ENCODE measurements around the gene BCL7B. TPM values are rescaled to one million over a fixed set of nuclear protein-coding genes. Genes with fewer than 3 reads are reported as not detected.

The BCL7B gene
- total and polyA plus RNA-seq, 2 of the 13 experiments (the other 11 are each of a cell fraction or from before 2014, with no cell fraction given): 24.3 to 38.2 TPM

DNA sequence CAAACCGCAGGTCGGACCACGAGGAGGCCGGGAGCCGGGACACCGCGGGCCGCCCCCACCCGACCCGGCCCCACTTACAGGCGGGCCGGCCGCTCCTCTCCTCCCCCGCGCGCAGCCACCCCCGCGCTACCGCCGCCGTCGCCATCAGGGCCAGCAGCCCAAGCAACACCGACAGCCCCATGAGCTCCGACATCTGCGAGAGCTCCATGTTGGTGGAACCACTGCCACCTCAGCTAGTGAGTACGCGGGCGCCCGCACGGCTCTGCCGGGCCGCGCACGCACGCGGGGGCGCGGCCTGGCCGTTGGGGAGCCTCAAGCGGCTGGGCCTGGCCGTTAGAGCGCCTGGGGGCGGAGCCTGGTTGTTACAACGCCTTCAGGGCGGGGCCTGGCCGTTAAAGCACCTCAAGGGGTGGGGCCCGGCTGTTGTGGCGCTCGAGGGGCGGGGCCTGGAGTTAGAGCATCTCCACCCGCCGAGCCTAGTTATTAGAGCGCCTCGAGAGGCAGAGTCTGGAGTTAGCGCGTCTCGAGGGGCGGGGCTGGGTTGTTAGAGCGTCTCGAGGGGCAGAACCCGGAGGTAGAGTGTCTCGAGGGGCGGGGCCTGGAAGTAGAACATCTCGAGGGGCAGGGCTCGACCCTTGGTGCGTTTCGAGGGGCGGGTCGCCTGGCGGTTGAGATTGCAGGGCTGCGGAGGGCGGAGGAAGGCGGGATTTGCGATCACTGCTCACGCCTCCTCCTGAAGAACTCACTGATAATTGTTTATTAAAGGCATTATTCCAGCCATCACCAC lies 21.0 kb upstream of the BCL7B start, which contains the start of gene TBL2 (continued):
- TF ChIP-seq, protein P1, sequence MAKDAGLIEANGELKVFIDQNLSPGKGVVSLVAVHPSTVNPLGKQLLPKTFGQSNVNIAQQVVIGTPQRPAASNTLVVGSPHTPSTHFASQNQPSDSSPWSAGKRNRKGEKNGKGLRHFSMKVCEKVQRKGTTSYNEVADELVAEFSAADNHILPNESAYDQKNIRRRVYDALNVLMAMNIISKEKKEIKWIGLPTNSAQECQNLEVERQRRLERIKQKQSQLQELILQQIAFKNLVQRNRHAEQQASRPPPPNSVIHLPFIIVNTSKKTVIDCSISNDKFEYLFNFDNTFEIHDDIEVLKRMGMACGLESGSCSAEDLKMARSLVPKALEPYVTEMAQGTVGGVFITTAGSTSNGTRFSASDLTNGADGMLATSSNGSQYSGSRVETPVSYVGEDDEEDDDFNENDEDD (CRISPR knock-in tag; IDR thresholded peaks at IDR 0.05; ENCODE audit: borderline replicate concordance): 0 out of 2 replicates have a peak, but pooled peaks have one; percentile 41
- TF ChIP-seq, protein P2, sequence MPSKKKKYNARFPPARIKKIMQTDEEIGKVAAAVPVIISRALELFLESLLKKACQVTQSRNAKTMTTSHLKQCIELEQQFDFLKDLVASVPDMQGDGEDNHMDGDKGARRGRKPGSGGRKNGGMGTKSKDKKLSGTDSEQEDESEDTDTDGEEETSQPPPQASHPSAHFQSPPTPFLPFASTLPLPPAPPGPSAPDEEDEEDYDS (CRISPR knock-in tag; IDR thresholded peaks at IDR 0.05): peak; percentile 82
- TF ChIP-seq ZNF354B (CRISPR knock-in tag; IDR thresholded peaks at IDR 0.05) (no peak), MTF2 (CRISPR knock-in tag; IDR thresholded peaks at IDR 0.05; ENCODE audit: borderline replicate concordance) (no peak), ZNF326 (CRISPR knock-in tag; IDR thresholded peaks at IDR 0.05; ENCODE audit: borderline replicate concordance) (no peak), ZSCAN31 (CRISPR knock-in tag; IDR thresholded peaks at IDR 0.05; ENCODE audit: low read depth) (no peak), XRCC5 (optimal IDR thresholded peaks at IDR 0.05; ENCODE audit: low read length) (no peak), ZIK1 (CRISPR knock-in tag; IDR thresholded peaks at IDR 0.05; ENCODE audit: borderline replicate concordance, low read depth) (no peak; the same call in 1 of the 2 replicates), ZNF235 (CRISPR knock-in tag; IDR thresholded peaks at IDR 0.05; ENCODE audit: borderline replicate concordance) (0 out of 2 replicates have a peak, but pooled peaks have one; percentile 61), ZBTB3 (CRISPR knock-in tag; IDR thresholded peaks at IDR 0.05; ENCODE audit: borderline replicate concordance, low read depth) (peak; percentile 64; the same call in 1 of the 2 replicates), ZZZ3 (CRISPR knock-in tag; IDR thresholded peaks at IDR 0.05; ENCODE audit: borderline replicate concordance) (no peak), FOXA1 (IDR thresholded peaks at IDR 0.05) (no peak), FOXA1 (CRISPR knock-in tag; IDR thresholded peaks at IDR 0.05) (peak; percentile 39; the same call in 1 of the 2 replicates), PRPF4 (IDR thresholded peaks at IDR 0.05; ENCODE audit: low read depth, low read length, poor library complexity, severe bottlenecking) (no peak), ZSCAN25 (CRISPR knock-in tag; IDR thresholded peaks at IDR 0.05) (peak; percentile 95), CEBPG (CRISPR knock-in tag; IDR thresholded peaks at IDR 0.05) (no peak)
- TF ChIP-seq, protein P3, sequence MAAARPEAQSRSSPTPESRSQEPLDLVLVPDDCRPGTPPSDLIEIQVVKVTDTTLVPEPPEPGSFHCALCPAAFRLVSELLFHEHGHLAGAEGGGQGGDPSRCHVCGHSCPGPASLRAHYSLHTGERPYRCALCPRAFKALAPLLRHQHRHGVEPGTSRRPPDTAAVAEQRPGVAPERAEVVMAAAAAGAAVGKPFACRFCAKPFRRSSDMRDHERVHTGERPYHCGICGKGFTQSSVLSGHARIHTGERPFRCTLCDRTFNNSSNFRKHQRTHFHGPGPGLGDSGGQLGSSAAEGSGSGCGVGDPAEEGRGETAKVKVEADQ (CRISPR knock-in tag; IDR thresholded peaks at IDR 0.05; ENCODE audit: borderline replicate concordance): no peak; the same call in 1 of the 2 replicates
- TF ChIP-seq, protein P4, sequence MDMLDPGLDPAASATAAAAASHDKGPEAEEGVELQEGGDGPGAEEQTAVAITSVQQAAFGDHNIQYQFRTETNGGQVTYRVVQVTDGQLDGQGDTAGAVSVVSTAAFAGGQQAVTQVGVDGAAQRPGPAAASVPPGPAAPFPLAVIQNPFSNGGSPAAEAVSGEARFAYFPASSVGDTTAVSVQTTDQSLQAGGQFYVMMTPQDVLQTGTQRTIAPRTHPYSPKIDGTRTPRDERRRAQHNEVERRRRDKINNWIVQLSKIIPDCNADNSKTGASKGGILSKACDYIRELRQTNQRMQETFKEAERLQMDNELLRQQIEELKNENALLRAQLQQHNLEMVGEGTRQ (IDR thresholded peaks at IDR 0.05; ENCODE audit: low read depth, low read length): no peak
- TF ChIP-seq, protein P4 (CRISPR knock-in tag; IDR thresholded peaks at IDR 0.05; ENCODE audit: borderline replicate concordance): no peak
- TF ChIP-seq, protein P5, sequence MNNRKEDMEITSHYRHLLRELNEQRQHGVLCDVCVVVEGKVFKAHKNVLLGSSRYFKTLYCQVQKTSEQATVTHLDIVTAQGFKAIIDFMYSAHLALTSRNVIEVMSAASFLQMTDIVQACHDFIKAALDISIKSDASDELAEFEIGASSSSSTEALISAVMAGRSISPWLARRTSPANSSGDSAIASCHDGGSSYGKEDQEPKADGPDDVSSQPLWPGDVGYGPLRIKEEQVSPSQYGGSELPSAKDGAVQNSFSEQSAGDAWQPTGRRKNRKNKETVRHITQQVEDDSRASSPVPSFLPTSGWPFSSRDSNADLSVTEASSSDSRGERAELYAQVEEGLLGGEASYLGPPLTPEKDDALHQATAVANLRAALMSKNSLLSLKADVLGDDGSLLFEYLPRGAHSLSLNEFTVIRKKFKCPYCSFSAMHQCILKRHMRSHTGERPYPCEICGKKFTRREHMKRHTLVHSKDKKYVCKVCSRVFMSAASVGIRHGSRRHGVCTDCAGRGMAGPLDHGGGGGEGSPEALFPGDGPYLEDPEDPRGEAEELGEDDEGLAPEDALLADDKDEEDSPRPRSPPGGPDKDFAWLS (CRISPR knock-in tag; IDR thresholded peaks at IDR 0.05; ENCODE audit: borderline replicate concordance): no peak
- TF ChIP-seq, protein P6, sequence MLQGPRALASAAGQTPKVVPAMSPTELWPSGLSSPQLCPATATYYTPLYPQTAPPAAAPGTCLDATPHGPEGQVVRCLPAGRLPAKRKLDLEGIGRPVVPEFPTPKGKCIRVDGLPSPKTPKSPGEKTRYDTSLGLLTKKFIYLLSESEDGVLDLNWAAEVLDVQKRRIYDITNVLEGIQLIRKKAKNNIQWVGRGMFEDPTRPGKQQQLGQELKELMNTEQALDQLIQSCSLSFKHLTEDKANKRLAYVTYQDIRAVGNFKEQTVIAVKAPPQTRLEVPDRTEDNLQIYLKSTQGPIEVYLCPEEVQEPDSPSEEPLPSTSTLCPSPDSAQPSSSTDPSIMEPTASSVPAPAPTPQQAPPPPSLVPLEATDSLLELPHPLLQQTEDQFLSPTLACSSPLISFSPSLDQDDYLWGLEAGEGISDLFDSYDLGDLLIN (CRISPR knock-in tag; IDR thresholded peaks at IDR 0.05; ENCODE audit: borderline replicate concordance): no peak
